ENCODE data around the gene FAM184A. TPM values are rescaled to one million over a fixed set of nuclear protein-coding genes. Genes with fewer than 3 reads are reported as not detected.

FAM184A gene
- total and polyA plus RNA-seq, 9 of the 15 experiments (the other 6 are each of a cell fraction or from before 2014, with no cell fraction given) = 6.4 to 18.7 (median 13.1) TPM

DNA sequence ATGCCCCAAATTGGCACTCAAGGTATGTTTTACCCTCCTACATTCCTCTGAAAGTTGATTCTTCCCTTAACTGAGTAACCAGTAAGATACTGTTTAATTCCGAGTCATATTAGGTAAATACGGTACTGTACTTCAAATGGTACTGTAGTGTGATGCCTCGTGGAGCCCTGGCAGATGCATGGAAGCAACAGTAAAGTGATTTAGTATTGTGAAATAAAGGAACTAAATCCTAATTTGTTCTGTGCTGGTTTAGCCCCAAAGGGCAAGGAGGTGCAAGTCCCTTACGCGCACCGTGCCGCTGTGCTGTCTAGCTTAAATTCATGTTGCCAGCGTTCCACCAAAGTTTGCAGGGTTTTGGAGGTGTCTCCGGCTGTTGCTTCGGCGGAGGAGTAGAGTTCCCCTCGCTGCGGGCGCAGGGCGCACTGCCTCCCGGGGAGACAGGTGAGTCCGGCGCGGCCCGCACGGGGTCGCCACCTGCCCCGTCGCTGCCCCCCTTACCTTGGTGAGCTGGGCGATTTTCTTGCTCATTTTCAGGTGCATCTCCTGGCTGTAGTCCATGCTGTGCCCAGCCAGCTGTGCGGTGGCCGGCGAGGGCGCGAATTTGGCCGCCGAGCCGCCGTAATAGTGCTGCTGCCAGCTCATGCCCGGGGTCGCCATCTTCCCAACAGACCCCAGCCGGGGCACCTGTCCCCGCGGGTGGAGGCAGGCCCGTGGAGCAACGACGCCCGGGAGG, 655 bp downstream of the FAM184A start (continued):
- TF ChIP-seq THRA (IDR thresholded peaks at IDR 0.05) (no peak), JUNB (CRISPR knock-in tag; conservative IDR thresholded peaks at IDR 0.05) (no peak), BRF1 (IDR thresholded peaks at IDR 0.05; ENCODE audit: borderline replicate concordance, extremely low read depth, insufficient read length) (no peak), ZC3H4 (CRISPR knock-in tag; IDR thresholded peaks at IDR 0.05; ENCODE audit: borderline replicate concordance) (no peak), ZFX (CRISPR knock-in tag; IDR thresholded peaks at IDR 0.05) (peak; percentile 36), HEY1 (CRISPR knock-in tag; IDR thresholded peaks at IDR 0.05; ENCODE audit: borderline replicate concordance) (no peak), TARDBP (IDR thresholded peaks at IDR 0.05) (no peak), HMGN3 (IDR thresholded peaks at IDR 0.05; ENCODE audit: borderline replicate concordance, extremely low read depth, insufficient read length, low read depth, low read length) (no peak), SMAD2 (IDR thresholded peaks at IDR 0.05; ENCODE audit: low read depth, low read length) (no peak), SLC30A9 (CRISPR knock-in tag; IDR thresholded peaks at IDR 0.05) (no peak), UBTF (IDR thresholded peaks at IDR 0.05; ENCODE audit: borderline replicate concordance in 1 of 2, low read depth in 2 of 2, low read length in 2 of 2) (peak; percentile 44 to 88; a peak in 1 of 4 replicates), CTBP1 (IDR thresholded peaks at IDR 0.05; ENCODE audit: borderline replicate concordance) (peak; percentile 89)
- TF ChIP-seq, protein P1, sequence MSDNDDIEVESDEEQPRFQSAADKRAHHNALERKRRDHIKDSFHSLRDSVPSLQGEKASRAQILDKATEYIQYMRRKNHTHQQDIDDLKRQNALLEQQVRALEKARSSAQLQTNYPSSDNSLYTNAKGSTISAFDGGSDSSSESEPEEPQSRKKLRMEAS (CRISPR knock-in tag; IDR thresholded peaks at IDR 0.05) = peak; percentile 46; the same call in 1 of the 2 replicates
- TF ChIP-seq, protein P2, sequence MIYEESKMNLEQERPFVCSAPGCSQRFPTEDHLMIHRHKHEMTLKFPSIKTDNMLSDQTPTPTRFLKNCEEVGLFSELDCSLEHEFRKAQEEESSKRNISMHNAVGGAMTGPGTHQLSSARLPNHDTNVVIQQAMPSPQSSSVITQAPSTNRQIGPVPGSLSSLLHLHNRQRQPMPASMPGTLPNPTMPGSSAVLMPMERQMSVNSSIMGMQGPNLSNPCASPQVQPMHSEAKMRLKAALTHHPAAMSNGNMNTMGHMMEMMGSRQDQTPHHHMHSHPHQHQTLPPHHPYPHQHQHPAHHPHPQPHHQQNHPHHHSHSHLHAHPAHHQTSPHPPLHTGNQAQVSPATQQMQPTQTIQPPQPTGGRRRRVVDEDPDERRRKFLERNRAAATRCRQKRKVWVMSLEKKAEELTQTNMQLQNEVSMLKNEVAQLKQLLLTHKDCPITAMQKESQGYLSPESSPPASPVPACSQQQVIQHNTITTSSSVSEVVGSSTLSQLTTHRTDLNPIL (CRISPR knock-in tag; IDR thresholded peaks at IDR 0.05) = no peak

Measured in K562 (cell line).